Measurements from ENCODE around the gene VPS37B.

VPS37B gene

GRCh38 chr12:122850048-122850445 is 45.9 kb downstream of the VPS37B start:
- no peak for DNase-seq

DNA sequence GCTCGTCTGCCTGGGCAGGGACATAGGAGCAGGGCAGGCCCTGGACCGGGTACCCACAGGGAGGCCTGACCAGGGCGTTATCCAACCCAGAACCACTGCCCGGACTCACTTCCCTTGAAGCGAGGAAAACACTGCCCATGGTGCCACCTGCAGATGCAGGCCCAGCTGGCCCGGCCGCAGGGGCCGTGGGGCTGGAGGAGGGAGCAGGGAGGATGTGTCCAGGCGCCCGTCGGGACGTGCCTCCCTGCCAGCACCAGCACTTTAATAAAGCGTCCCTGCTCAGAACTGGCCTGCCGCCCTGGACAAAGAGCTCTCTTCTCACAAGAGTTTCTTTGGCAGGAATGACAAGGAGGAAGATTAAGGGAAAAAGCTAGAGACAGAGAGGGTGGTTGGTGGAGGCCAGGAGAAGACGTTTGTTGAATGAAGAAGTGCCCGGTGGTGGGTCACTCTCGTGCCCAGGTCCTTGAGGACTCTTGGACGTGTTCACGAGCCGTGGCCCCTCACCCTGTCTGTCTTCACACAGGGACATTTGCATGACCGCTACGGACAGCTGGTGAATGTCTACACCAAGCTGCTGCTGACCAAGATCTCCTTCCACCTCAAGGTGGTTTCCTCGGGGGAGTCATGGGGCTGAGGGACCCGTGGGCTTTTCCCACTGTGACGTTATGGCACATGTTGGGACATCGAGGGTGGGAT is 46.4 kb downstream of the VPS37B start:
- DNase-seq = no peak

DNA sequence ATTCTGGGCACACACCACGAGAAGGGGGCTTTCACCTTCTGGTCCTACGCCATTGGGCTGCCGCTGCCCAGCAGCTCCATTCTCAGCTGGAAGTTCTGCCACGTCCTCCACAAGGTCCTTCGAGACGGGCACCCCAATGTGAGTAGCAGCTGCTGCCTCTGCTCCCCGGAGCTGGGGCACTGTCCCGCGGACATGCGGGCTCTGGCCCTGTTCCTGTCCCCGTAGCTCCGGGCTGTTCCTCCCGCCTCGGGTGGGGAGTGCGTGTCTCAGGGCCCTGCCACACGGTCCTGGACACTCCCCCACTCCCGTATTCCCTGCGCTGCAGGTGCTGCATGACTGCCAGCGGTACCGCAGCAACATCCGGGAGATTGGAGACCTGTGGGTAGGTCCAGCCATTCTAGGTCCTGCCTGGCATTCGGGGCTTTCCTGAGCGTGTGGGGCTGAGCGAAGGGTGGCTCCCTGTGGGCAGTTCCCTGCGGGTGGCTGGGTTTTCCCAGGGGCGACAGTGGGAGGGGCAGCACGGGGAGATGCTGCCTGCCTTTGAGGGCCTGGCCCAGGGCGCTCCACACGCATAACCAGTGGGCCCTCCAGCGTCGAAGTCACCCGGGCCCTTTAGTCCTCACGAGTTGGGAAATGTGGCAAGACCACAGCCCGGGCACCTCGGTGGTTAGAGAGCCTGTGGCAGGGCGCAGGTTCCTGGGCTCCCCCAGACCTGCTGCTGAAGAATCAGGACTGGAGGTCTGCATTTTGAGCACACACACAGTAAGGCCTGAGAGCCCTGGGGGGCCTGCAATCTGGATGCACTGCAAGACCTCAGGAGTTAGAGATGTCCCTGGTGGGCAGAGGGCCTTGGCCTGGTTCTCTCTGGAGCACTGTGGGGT is 47.2 kb downstream of the VPS37B start:
- DNase-seq = no peak

- DNase-seq = no peak
These were observed 48.0 kb downstream of the VPS37B start for GRCh38 chr12:122847921-122848421.

DNA sequence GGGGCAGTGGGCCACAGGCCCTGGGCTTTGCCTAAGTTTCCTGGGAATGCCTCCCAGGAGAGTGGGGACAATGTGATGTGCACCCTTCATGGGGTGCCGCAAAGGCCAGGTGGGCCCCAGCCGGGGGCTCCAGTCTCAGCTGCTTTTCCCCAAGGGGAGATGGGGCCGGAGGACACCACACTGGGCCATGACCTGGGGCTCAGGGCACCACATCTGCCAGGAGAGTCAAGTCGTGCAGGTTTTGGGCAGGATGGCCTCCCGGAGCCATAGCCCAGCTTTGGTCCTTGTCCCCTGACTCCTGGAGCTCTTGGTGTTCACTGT is 48.4 kb downstream of the VPS37B start:
- no peak for DNase-seq

GRCh38 chr12:122846622-122847515 is 49.1 kb downstream of the VPS37B start:
- DNase-seq = no peak

DNA sequence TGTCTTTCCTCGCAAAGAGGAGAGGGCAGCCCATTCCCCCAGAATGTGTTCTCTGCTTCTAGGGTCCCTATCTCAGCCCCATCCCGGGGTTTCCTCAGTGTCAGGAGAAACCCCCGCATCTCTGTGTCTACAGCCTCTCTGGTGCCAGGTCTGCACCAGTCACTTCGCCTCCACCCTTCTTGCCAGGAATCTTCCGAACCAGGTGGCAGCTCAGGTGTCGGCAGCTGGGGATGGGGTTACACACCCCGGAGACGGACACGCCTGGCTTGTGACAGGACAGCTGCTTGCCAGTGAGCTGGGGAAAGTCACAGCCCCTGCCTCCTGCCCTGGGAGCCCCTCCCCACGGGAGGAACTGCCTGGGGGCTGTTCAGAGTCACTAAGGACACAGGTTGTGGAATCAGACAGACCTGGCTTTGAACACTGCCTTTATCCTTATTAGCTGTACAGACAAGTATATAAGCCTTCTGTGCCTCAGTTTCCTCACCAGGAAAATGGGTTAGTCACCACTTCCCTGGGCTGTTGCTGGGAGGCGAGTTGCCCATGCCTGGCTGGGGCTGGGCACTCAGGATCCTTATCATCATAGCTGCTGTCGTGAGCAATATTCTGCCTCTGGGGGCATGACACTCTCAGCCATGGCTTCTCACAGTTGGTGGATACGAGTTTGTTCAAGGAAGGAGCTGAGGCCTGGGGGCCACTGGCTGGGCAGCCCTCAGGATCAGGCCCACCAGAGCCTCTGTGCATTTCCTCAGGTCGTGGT is 49.9 kb downstream of the VPS37B start:
- DNase-seq = no peak

- no peak for DNase-seq
These were observed 50.7 kb downstream of the VPS37B start for GRCh38 chr12:122845041-122845864.

DNA sequence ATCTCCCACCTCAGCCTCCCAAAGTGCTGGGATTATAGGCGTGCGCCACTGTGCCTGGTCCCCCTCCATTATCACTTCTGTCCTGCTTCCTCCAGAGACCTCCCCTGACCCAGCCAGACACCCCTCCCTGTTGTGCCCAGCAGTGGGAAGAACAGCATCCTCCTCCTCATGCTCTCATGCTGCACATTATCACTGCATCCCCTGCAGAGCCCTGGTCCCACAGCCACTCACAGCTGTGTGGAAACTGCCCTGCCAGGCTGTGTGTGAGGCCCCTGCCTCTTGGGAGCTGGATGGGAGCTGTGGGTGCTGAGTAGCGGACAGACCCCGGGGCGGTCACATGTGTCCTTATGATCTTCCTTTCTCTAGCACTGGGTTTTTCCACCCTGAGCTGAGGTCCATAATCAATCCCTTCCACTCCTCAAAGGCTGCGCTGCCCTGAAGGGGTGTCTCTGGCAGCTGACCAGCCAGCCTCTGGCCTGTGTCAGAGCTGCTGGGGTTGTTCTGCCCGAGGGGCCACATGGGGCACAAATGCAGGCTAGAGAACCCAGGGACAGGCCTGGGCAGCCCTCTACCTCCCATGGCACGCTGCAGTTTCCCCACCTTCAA is 51.5 kb downstream of the VPS37B start:
- DNase-seq = no peak

DNA sequence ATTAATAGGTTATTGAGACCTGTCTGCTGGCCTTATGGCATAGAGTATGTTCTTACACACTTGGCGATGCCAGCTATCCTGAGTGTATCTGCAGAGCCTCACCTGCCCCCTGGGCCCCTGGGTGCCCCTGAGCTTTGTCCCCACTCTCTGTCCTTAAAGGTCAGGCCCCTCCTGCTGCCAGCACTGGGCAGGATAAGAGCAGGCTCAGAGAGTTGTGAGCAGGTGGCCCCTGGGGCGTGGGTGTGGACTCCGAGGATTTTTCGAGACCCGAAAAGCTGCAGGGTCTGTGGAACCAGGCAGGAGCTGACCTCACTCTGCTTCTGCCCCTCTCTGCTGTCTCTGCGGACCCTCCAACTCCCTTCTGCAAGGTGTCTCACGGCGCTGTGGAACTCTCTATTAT is 52.5 kb downstream of the VPS37B start:
- DNase-seq = no peak

DNA sequence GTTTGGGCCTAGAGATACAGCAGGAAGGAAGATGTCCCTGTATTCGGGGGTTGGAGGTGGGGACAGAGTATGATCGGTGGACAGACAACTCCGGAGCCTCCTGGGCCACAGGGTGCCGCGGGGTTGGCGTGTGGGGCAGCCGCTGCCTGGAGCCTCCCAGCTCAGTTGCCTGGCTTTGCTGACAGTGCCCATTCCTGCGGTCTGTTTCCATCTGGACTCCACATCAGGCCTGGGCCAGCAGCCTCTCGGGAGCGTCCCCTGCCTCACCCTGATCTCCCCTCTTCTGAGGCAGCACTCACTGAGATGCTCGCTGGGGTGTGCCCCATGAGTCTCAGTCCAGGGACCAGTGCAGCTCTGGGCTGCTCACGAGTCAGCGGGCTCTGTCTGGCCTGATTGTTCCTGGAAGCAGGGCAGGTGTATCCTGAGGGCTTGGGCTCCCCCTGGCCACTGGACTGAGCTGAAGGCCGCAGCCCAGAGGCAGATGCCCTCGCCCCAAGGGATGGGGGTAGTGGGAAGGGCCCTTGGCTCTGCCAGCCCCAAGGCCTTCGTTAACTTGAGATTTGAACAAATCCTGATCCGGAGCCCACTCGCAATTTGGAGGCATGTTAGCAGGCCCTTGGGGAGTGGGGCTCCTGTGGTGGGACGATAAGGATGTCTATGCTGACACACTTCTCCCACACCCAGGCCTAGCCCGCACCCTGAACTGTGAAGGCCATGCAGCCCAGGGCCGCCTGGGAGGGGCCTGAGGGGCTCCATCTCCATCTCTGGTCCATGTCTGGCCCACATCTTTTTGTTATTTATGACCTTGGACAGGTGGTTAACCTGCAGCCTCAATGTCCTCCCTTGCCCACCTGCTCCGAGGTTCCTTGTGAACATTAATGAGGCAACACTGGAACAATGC is 53.2 kb downstream of the VPS37B start:
- no peak for DNase-seq

DNA sequence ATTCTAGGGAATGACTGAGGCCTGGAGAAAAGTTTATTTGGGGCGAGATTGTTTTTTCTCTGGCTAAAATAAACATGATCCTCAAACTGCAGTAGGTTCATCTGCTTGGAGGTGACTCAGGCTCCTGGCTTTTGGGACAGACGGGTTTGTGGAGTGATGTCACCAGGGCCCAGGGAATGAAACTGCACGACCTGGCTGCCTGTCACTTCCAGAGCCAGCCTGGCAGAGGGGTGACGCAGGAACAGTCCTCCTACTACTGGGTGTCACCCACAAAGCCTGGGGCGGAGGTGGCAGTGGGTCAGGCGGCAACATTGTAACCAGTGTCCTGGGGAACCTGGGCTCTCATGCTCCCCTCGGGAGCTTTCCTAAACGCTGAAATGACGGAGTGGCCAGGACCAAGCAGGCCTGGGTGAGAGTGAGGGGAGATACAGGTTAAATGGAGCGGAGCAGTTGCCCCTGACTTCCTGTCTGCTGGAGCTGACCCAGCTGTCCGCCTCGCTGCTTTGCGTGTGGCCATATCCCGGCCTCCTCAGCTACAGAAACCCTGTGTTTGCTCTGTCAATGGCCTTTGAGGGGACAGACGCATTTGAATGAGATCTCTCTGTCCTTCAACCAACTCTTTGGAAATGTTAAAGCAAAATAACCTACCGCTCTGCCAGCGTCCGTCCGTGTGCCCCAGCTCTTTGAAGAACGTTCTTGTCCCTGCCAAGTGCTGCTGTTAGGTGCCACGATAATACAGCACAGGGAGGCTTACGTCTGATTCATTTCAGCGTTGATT is 54.2 kb downstream of the VPS37B start:
- DNase-seq = no peak

- no peak for DNase-seq
These were observed 55.1 kb downstream of the VPS37B start for GRCh38 chr12:122840580-122841513.

DNA sequence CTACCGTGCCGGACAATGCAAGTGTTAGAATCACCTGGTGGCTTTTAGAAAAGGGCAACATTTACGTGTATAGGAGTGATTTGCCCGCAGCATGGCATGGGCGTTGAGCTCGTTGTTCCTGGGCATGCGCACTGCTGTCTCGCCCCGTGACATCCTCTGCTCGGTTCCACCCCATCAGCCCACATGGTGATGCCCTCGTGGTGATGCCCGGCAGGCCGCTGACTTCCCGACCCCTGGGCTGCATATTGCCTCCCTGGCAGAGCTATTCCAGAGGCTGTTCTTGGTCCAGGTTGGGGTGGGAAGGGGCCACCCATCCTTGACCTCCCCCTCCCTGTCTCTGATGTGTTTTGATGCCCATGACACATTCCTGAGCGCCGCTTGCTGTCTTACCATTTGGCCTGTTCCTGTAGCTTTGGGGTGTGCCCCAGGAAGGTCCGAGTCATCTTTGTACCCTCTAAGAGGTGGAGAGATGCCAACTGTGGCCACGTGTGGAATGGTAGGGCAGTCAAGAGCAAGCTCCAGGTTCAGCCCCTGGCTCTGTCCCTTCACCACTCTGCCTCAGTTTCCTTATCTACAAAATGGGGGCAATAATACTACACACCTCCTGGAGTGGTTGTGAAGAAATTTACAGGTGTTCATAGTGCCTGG is 55.9 kb downstream of the VPS37B start:
- DNase-seq = no peak

DNA sequence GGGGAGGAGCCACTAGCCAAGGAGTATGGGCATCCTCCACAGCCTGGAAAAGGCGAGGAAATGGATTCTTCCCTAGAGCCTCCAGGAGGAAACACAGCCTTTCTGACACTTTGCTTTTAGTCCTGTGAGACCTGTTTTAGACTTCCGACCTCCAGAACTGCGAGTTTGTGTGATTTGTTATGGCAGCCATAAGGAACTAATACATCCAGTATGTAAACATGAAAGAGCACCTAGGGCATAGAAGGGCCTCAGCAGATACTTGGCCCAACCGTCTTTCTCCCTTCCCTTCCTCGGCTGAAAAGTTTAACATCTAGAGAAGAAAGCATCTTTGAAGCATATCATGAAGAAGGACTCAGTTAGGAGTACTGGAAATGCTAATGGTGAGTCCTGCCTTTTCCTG is 57.1 kb downstream of the VPS37B start:
- no peak for DNase-seq

GRCh38 chr12:122837306-122838265 is 58.3 kb downstream of the VPS37B start:
- DNase-seq = no peak
